ENCODE measurements around the gene TMEM92.
A peak's percentile ranks its signal among the peaks of the same experiment; 100 is the strongest.
"Not testable (repeated sequence)": the region's sequence is repeated elsewhere in the genome, so short reads cannot be mapped to it uniquely, and the experiment has no call there.

Gene TMEM92

GRCh38 chr17:50262001-50262794 is 12.1 kb upstream of the TMEM92 start:
- no peak for DNase-seq (ENCODE audit: low spot score)

DNA sequence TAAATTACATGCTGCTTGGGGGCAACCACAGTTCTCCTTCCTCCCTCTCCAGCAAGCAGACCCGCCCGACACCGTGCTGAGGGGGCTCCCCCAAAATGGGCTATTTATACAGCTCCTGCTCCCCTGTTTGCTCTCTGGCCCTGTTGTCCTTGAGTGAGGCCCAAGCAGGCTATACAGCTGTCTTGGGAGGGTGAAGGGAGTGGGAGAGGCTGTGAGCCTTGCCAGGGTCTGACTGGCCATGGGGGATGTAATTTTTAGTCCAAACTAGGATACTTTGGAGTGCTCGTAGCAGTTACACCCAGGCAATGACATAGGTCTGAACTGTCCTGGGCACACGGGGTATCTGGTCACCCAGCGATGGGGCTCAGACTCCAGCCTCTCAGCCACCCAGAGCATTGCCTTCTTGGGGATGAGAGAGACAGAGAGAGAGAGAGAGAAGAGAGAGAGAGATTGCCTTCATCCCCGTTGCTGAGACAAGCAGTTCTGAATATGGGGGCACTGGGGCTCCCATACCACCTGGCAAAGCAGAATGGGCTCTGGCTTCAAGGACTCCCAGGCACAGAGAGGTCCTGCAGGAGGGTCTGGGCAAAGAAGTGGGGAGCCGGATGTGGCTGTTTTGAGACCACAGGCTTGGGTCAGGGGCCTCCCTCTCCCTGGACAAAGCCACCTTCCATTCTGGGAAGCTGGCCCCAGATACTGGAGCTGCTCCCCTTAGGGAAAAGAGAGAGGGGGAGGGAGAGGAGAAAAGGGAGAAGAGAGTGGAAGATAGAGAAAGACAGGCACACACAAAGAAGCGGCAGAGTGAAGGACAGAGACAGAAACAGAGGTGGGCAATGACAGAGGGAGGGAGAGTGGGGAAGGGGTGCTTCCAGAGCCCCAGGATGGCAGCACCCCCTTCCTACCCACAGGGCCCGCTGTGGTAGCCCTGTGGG is 10.7 kb upstream of the TMEM92 start:
- DNase-seq (ENCODE audit: low spot score) = no peak

GRCh38 chr17:50264263-50265113 is 9.8 kb upstream of the TMEM92 start:
- DNase-seq (ENCODE audit: low spot score) = peak; percentile 16

DNA sequence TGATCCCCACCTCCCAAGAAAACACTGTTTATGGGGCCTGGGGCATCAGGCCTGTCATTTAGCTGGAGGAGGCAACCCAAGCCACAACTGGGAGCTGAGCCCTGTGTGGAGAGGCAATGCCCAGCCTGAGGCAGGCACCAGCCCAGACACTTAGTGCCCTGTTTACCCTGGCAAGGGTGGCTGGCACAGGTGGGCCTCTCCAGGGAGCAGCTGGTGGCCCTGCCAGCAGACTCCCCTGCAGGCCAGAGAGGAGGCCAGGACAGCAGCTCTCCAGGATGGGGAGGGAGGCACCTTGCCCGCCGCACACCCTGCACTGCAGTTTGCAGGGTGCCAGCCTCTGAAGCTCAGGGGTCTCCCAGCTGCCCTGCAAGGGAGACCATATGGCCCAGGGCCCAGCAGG is 9.1 kb upstream of the TMEM92 start:
- DNase-seq (ENCODE audit: low spot score) = no peak

DNA sequence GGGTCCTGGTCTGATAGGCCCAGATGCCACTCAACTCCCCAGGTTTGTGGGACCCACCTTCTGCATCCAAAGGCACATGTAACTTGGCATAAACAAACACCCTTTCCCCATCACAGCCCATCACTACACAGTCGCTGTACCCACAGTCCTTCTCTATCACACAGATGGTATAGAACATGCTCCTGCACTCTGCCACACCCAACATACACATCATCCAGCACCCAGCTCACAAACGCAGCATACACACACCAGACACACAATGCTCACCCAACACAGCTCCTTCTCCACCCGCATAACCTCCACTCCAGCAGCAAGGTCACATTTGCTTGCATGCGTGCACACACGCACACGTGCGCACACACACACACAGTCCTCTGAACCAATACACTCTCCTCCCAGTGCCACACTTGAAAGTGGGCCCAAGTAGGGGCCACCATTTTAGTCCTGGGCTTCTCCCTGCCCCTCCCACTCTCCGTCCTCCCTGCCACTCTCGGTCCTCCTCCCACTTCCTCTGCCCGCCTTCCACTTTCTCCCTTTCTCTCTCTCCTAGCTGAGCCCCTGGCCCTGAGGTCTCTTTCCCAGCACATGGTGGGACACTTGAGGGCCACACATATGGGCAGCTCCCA is 8.5 kb upstream of the TMEM92 start:
- DNase-seq (ENCODE audit: low spot score) = no peak

GRCh38 chr17:50266384-50267073 is 7.7 kb upstream of the TMEM92 start:
- peak; percentile 47 for DNase-seq (ENCODE audit: low spot score)

GRCh38 chr17:50267074-50267841 is 7.0 kb upstream of the TMEM92 start:
- no peak for DNase-seq (ENCODE audit: low spot score)

DNA sequence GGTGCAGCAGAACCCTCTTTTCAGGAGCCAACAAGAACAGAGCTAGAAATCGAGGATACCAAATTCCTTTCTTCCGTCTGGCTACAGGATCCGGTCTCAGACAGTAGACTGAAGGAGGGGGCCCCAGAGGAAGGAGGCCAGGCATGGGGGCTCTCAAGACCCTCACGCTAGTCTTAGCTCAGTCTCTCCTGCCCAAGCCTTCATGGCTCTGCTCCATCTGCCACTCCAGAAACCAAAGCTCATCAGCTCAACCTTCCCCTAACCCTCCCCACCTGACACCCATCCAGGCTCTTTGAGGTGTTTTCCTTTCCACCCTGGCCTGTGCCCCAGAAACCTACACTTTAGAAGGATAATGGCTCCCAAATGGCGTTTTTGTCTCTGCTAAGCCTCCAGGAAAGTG is 6.2 kb upstream of the TMEM92 start:
- no peak for DNase-seq (ENCODE audit: low spot score)

- DNase-seq (ENCODE audit: low spot score) = no peak
Measured at GRCh38 chr17:50268743-50269275, 5.5 kb upstream of the TMEM92 start.

DNA sequence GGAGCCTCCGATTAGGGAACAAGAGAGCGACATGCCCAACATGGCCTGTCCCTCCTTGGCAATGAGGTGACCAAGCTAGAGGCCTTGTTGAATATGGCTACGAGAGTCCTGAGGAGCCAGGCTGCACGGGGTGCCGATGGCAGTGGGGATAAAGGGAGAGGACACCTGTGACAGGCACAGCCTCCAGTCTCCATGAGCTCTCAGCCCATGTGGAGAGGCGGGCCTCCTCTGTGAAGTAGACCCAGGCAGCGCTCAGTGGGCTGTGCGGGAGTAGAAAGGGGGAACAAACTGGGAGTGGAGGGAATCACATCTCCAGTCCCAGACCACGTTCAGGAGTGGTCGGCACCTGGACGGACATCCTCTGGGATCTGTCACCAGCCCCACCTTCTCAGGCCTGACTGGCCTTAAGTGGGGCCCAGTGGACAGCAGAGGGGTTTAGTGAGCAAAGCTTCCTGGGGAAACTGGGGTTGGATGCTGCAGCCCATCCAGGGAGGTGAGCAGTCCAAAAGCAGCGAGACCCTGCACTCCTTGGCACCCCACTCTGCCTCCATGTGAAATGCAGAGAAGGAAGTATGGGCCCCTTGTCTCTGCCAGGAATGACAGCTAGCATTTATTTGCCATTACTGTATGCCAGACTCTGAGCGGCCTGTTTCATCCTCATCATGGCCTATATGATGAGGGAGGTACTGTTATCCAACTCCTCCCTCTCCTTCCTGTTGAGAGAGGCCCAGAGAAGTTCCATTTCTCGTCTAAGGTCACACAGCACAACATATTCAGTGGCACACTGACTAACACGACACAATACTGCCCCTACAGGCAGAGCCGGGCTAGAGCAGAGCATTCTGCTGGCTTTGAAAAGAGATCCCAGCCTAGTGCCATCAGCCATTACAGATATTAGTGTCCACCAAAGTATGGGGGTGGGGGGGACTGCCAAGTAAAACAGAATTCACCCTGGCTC is 4.5 kb upstream of the TMEM92 start:
- peak; percentile 69 for DNase-seq (ENCODE audit: low spot score)

DNA sequence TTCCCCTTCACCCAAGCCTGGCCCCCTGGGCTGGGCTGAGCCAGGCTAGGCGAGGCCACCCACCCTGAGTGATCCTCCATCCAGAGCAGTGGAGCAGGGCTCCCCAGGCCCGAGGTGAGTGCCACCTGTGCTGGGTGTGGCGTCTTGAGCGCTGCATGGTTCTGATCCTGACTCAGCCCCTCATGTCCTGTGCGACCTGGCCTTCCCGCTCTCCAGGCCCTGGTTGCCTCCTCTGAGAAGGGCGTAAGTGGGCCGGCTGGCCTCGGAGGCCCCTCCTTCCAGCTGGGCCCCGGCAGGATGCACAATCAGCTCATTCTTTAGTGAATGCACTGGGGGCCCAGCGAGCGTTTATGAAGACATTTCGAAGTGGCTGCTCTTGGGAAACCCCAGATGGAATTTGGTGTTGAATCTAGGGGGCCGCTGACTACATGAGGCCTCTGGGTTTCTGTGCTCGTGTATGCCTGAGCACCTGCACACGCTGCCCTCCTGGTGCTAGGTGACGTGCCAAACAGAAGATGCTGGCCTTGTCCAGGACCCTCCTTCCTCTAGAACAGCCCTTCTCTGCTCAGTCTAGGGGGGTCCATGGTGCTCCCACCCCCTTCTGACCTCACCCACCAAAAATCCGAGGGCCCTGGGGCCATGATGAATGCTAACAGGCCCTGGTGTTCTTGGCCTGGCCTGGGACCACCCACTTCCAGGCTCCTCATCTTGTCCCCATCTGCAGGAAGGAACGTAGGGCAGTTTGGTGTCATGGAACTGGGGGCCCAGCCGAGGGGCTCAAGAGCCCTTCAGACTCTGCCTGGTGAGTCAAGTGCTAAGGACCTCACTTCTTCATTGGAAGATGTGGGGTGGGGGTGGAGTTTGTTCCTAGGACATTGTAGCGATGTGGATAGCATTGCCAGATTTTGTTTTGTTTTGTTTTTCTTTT is 3.6 kb upstream of the TMEM92 start:
- no peak for DNase-seq (ENCODE audit: low spot score)

DNA sequence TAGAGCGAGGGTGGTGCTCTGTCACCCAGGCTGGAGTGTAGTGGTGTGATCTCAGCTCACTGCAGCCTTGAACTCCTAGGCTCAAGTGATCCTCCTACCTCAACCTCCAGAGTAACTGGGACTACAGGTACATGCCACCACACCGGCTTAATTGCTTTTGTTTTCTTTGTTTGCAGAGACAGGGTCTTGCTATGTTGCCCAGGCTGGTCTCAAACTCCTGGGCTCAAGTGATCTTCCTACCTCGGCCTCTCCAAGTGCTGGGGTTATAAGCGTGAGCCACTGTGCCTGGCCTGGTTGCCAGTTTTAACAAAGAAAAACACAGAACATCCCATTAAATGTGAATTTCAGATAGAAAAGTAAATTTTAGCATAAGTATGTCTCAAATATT is 2.9 kb upstream of the TMEM92 start:
- DNase-seq (ENCODE audit: low spot score) = not testable (repeated sequence)

DNA sequence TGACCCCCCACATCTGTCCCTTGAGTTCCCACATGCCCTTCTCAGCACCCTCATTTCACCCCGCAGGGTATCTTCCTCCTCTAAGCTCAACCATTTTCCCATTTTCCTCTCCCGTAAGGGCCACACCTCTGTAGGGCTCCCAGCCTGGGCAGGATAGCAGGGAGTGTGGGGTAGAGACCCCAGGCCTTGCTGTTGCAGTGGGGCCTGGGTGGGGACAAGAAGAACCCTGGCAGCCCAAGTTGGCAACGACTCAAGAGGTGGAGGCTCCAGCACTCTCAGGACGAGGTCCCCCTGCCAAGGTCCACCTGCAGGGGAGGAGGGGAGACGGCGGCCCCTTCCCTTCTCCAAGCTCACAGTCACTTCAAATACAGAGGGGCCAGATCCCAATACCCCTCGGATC is 2.0 kb upstream of the TMEM92 start:
- DNase-seq (ENCODE audit: low spot score) = no peak

GRCh38 chr17:50272711-50273653 is 1.3 kb upstream of the TMEM92 start:
- DNase-seq (ENCODE audit: low spot score) = peak; percentile 41

DNA sequence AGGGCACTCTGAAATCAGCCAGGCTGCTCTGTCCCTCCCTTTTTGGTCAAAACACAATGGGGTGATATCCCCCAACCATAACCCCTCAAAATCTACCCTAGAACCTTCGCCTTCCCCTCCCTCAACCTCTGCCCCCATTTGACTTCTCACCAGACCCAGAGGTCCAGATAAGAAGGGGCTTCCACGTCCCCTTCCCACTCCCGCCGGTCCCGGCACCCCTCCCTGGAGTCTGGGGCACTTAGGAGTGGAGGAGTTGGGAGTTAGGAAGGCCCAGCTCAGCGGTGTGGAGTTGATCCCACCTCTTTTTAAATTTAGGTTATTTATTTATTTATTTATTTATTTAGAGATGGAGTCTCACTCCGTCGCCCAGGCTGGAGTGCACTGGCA is 619 bp upstream of the TMEM92 start:
- DNase-seq (ENCODE audit: low spot score) = no peak

- DNase-seq (ENCODE audit: low spot score) = no peak
Measured at GRCh38 chr17:50274897-50275221, 593 bp downstream of the TMEM92 start.

- DNase-seq (ENCODE audit: low spot score) = no peak
Measured at GRCh38 chr17:50275279-50275678, 1.0 kb downstream of the TMEM92 start.

Measured in kidney tubule cell (primary cell).